HepG2 (cell line): ENCODE measurements around the gene GNA12. TPM values are rescaled to one million over a fixed set of nuclear protein-coding genes. Genes with fewer than 3 reads are reported as not detected.

Source experiments
- KAT2B ChIP-seq: fragments of 150-350 bp; IDR thresholded peaks from 2 replicates; pipeline ENCODE4 v1.6.1; 2014; ENCODE audit warnings: low read depth, low read length, borderline replicate concordance
- PAWR ChIP-seq: sonication (generic); formaldehyde crosslinking; IDR thresholded peaks from 2 replicates; pipeline ENCODE4 v1.4.0; 2020; ENCODE audit warnings: missing genetic modification reagents, mild to moderate bottlenecking, borderline replicate concordance
- SRY ChIP-seq: sonication (generic); formaldehyde crosslinking; IDR thresholded peaks from 2 replicates; pipeline ENCODE4 v1.8.0; 2022; ENCODE audit warnings: mild to moderate bottlenecking, missing genetic modification reagents
- ZNF253 ChIP-seq: sonication (generic); formaldehyde crosslinking; IDR thresholded peaks from 2 replicates; pipeline ENCODE4 v1.8.0; 2022; ENCODE audit warnings: mild to moderate bottlenecking, missing genetic modification reagents, borderline replicate concordance
- ZNF468 ChIP-seq: sonication (generic); formaldehyde crosslinking; IDR thresholded peaks from 2 replicates; pipeline ENCODE4 v1.8.0; 2022; ENCODE audit warnings: mild to moderate bottlenecking, moderate library complexity, missing genetic modification reagents
- ZNF7 ChIP-seq: IDR thresholded peaks from 2 replicates; pipeline ENCODE4 v1.6.1; 2016; ENCODE audit warnings: missing biosample characterization, missing genetic modification reagents
- ZSCAN22 ChIP-seq: sonication (generic); formaldehyde crosslinking; IDR thresholded peaks from 2 replicates; pipeline ENCODE4 v1.4.0; 2020; ENCODE audit warnings: mild to moderate bottlenecking, missing genetic modification reagents
- polyA plus RNA-seq, 8 experiments: library from polyadenylated mRNA; depleted of rRNA in 3 of 8; stranded (reverse) in 7 of 8; unstranded in 1 of 8; fragments of >200 nt; fragmentation: Illumina TruSeq in 4 of 8; extraction: Trizol in 4 of 8; gene quantifications; 2 replicates each; pipeline versions ENCODE4 v1.2.1 to v1.2.3, GENCODE V29; 2011 to 2016; ENCODE audit warnings: low read depth in 4 of 8, missing spikeins in 1 of 8, mixed read lengths in 1 of 8; ENCODE audit not compliant: insufficient read depth in 1 of 8
- total RNA-seq, 5 experiments: library from RNA; depleted of rRNA; stranded (reverse); fragments of >200 nt; fragmentation: Illumina TruSeq; extraction: Trizol; gene quantifications; 2 replicates each; pipeline ENCODE4 v1.2.3, GENCODE V29; 2016; ENCODE audit warnings: low read depth in 1 of 5
- TF ChIP-seq, protein P1 (sequence below): sonication (generic); formaldehyde crosslinking; IDR thresholded peaks from 2 replicates; pipeline ENCODE4 v1.4.0; 2020; ENCODE audit warnings: low read depth, mild to moderate bottlenecking, missing genetic modification reagents
- TF ChIP-seq, protein P2 (sequence below): sonication (generic); formaldehyde crosslinking; IDR thresholded peaks from 2 replicates; pipeline ENCODE4 v1.4.0; 2020; ENCODE audit warnings: missing genetic modification reagents, mild to moderate bottlenecking, borderline replicate concordance
- TF ChIP-seq, protein P3 (sequence below), 2 experiments: sonication (generic) in 1 of 2; formaldehyde crosslinking in 1 of 2; IDR thresholded peaks; 2 replicates each; pipeline versions ENCODE4 v1.6.1 to v1.9.0; 2014 to 2022; ENCODE audit warnings: antibody characterized with exemption in 1 of 2, borderline replicate concordance in 1 of 2, inconsistent platforms in 1 of 2, low read depth in 1 of 2, missing genetic modification reagents in 1 of 2
- TF ChIP-seq, protein P4 (sequence below): sonication (generic); formaldehyde crosslinking; IDR thresholded peaks from 2 replicates; pipeline ENCODE4 v1.4.0; 2020; ENCODE audit warnings: missing genetic modification reagents

GNA12 gene
- total and polyA plus RNA-seq, 2 of the 13 experiments (the other 11 are each of a cell fraction or from before 2014, with no cell fraction given): 16.2 to 50.9 TPM

DNA sequence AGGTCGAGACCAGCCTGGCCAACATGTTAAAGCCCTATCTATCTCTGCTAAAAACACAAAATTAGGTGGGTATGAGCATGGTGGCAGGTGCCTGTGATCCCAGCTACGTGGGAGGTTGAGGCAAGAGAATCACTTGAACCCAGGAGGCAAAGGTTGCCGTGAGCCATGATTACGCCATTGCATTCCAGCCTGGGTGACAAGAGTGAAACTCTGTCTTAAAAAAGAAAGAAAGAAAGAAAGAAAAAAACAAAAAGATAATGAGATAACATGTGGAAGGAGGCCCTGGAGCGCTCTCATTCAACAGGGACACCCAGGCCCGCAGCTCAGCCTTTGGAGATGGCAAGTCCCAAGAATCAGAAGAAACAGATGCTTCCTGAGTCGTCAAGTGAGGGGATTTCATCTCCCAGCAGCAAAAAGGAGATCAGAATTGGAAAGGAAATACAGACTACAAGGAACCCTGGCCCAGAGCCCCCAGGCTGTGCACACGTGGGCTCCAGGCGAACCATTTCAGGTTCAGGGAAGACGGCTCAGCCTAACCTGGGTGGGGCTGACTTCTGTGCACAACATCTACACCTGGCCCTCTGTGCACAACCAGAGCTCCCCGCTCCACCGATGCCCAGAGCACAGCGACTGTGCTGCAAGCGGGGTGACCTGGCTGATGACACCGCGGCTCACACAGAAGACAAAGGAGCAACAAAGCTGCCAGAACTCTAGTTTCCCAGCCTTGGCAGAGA is 33.3 kb downstream of the GNA12 start (continued):
- TF ChIP-seq, protein P1, sequence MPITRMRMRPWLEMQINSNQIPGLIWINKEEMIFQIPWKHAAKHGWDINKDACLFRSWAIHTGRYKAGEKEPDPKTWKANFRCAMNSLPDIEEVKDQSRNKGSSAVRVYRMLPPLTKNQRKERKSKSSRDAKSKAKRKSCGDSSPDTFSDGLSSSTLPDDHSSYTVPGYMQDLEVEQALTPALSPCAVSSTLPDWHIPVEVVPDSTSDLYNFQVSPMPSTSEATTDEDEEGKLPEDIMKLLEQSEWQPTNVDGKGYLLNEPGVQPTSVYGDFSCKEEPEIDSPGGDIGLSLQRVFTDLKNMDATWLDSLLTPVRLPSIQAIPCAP (CRISPR knock-in tag): no peak
- TF ChIP-seq ZNF7 (CRISPR knock-in tag): no peak
- TF ChIP-seq ZNF468: no peak
- no peak for TF ChIP-seq ZSCAN22
- TF ChIP-seq, protein P2, sequence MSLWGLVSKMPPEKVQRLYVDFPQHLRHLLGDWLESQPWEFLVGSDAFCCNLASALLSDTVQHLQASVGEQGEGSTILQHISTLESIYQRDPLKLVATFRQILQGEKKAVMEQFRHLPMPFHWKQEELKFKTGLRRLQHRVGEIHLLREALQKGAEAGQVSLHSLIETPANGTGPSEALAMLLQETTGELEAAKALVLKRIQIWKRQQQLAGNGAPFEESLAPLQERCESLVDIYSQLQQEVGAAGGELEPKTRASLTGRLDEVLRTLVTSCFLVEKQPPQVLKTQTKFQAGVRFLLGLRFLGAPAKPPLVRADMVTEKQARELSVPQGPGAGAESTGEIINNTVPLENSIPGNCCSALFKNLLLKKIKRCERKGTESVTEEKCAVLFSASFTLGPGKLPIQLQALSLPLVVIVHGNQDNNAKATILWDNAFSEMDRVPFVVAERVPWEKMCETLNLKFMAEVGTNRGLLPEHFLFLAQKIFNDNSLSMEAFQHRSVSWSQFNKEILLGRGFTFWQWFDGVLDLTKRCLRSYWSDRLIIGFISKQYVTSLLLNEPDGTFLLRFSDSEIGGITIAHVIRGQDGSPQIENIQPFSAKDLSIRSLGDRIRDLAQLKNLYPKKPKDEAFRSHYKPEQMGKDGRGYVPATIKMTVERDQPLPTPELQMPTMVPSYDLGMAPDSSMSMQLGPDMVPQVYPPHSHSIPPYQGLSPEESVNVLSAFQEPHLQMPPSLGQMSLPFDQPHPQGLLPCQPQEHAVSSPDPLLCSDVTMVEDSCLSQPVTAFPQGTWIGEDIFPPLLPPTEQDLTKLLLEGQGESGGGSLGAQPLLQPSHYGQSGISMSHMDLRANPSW: no peak
- TF ChIP-seq, protein P3, sequence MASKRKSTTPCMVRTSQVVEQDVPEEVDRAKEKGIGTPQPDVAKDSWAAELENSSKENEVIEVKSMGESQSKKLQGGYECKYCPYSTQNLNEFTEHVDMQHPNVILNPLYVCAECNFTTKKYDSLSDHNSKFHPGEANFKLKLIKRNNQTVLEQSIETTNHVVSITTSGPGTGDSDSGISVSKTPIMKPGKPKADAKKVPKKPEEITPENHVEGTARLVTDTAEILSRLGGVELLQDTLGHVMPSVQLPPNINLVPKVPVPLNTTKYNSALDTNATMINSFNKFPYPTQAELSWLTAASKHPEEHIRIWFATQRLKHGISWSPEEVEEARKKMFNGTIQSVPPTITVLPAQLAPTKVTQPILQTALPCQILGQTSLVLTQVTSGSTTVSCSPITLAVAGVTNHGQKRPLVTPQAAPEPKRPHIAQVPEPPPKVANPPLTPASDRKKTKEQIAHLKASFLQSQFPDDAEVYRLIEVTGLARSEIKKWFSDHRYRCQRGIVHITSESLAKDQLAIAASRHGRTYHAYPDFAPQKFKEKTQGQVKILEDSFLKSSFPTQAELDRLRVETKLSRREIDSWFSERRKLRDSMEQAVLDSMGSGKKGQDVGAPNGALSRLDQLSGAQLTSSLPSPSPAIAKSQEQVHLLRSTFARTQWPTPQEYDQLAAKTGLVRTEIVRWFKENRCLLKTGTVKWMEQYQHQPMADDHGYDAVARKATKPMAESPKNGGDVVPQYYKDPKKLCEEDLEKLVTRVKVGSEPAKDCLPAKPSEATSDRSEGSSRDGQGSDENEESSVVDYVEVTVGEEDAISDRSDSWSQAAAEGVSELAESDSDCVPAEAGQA (IDR thresholded peaks at IDR 0.05; ENCODE audit: low read depth): no peak
- TF ChIP-seq, protein P3 (CRISPR knock-in tag; IDR thresholded peaks at IDR 0.05; ENCODE audit: borderline replicate concordance): no peak
- no peak for TF ChIP-seq SRY (CRISPR knock-in tag)
- TF ChIP-seq, protein P4, sequence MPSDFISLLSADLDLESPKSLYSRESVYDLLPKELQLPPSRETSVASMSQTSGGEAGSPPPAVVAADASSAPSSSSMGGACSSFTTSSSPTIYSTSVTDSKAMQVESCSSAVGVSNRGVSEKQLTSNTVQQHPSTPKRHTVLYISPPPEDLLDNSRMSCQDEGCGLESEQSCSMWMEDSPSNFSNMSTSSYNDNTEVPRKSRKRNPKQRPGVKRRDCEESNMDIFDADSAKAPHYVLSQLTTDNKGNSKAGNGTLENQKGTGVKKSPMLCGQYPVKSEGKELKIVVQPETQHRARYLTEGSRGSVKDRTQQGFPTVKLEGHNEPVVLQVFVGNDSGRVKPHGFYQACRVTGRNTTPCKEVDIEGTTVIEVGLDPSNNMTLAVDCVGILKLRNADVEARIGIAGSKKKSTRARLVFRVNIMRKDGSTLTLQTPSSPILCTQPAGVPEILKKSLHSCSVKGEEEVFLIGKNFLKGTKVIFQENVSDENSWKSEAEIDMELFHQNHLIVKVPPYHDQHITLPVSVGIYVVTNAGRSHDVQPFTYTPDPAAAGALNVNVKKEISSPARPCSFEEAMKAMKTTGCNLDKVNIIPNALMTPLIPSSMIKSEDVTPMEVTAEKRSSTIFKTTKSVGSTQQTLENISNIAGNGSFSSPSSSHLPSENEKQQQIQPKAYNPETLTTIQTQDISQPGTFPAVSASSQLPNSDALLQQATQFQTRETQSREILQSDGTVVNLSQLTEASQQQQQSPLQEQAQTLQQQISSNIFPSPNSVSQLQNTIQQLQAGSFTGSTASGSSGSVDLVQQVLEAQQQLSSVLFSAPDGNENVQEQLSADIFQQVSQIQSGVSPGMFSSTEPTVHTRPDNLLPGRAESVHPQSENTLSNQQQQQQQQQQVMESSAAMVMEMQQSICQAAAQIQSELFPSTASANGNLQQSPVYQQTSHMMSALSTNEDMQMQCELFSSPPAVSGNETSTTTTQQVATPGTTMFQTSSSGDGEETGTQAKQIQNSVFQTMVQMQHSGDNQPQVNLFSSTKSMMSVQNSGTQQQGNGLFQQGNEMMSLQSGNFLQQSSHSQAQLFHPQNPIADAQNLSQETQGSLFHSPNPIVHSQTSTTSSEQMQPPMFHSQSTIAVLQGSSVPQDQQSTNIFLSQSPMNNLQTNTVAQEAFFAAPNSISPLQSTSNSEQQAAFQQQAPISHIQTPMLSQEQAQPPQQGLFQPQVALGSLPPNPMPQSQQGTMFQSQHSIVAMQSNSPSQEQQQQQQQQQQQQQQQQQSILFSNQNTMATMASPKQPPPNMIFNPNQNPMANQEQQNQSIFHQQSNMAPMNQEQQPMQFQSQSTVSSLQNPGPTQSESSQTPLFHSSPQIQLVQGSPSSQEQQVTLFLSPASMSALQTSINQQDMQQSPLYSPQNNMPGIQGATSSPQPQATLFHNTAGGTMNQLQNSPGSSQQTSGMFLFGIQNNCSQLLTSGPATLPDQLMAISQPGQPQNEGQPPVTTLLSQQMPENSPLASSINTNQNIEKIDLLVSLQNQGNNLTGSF (CRISPR knock-in tag): no peak
- no peak for TF ChIP-seq KAT2B
- no peak for TF ChIP-seq PAWR
- no peak for TF ChIP-seq ZNF253 (CRISPR knock-in tag)
